GM10266 (cell line): ENCODE measurements around the gene MYL6.

Experiments
- DNase-seq: peaks from one replicate; pipeline ENCODE4 v3.0.0; 2012; ENCODE audit errors: extremely low spot score
- CTCF ChIP-seq: IDR thresholded peaks from 2 replicates; pipeline ENCODE4 v1.5.1; 2012; ENCODE audit warnings: mild to moderate bottlenecking, low read depth; ENCODE audit not compliant: control insufficient read depth, insufficient read depth; ENCODE audit errors: missing control alignments

MYL6 gene

GRCh38 chr12:56118688-56119357, 39.3 kb upstream of the MYL6 start:
- peak; percentile 25 for DNase-seq
- TF ChIP-seq CTCF, result no peak

- peak; percentile 73 for DNase-seq
Observed at GRCh38 chr12:56119361-56119796, 38.8 kb upstream of the MYL6 start.

GRCh38 chr12:56120158-56120846, 37.9 kb upstream of the MYL6 start:
- DNase-seq, result no peak
- no peak for TF ChIP-seq CTCF

More at GRCh38 chr12:56119361-56119796, 38.8 kb upstream of the MYL6 start:
- TF ChIP-seq CTCF, result peak; percentile 72

GRCh38 chr12:56121204-56121870, 36.8 kb upstream of the MYL6 start:
- no peak for DNase-seq

GRCh38 chr12:56122637-56123036, 35.5 kb upstream of the MYL6 start:
- TF ChIP-seq CTCF, result no peak
- DNase-seq, result no peak

More at GRCh38 chr12:56121204-56121870, 36.8 kb upstream of the MYL6 start:
- TF ChIP-seq CTCF, result no peak

GRCh38 chr12:56124133-56124532, 34.0 kb upstream of the MYL6 start:
- TF ChIP-seq CTCF, result no peak
- DNase-seq, result no peak

- no peak for DNase-seq
- TF ChIP-seq CTCF, result no peak
Observed at GRCh38 chr12:56126732-56127239, 31.4 kb upstream of the MYL6 start.
